ENCODE data around the gene CLASP1. TPM values are rescaled to one million over a fixed set of nuclear protein-coding genes. Genes with fewer than 3 reads are reported as not detected.

CLASP1 gene
- total and polyA plus RNA-seq, 8 donors: 5.7 to 188 (median 20.8) TPM

- no peaks in the 10 kb centered on the region for H3K27me3 ChIP-seq
- WGBS, 5 donors: 90 to 94% (median 91%) methylated on average over 5 of the region's 5 CpGs
- peaks cover 20 to 77% (median 73%) of the 10 kb centered on the region in 4 donors for H3K36me3 ChIP-seq
- no peak for TF ChIP-seq CTCF (IDR thresholded peaks at IDR 0.05)
- TF ChIP-seq EP300 (IDR thresholded peaks at IDR 0.05): no peak
- TF ChIP-seq POLR2AphosphoS5 (IDR thresholded peaks at IDR 0.05): no peak
- TF ChIP-seq POLR2A (IDR thresholded peaks at IDR 0.05): no peak
- no peak overlapping the region for H3K27ac ChIP-seq
- DNase-seq: no peak
- H3K4me3 ChIP-seq: no peak overlapping the region
- no peaks in the 10 kb centered on the region for H3K9me3 ChIP-seq
- intact Hi-C loops (cut with DNase I; ENCODE audit: low total_unique reads): no loop called here
- H3K4me1 ChIP-seq: peaks cover 0 to 4% (median 0%) of the 10 kb centered on the region in 4 donors
Observed at GRCh38 chr2:121387591-121388325, 261.5 kb downstream of the CLASP1 start.

- Histone ChIP-seq H3K36me3 (peaks cover 30 to 78% (median 76%) of the 10 kb centered on the region in 4 donors), H3K27ac (no peak overlapping the region), H3K9me3 (no peaks in the 10 kb centered on the region), H3K4me1 (peaks cover 0 to 4% (median 0%) of the 10 kb centered on the region in 4 donors), H3K27me3 (no peaks in the 10 kb centered on the region), H3K4me3 (no peak overlapping the region)
- DNase-seq: no peak
- 53 to 63% (median 57%) methylated on average over 2 of the region's 2 CpGs for WGBS, 5 donors
- intact Hi-C loops (cut with DNase I; ENCODE audit: low total_unique reads): no loop called here
- TF ChIP-seq CTCF (IDR thresholded peaks at IDR 0.05) (no peak), EP300 (IDR thresholded peaks at IDR 0.05) (no peak), POLR2A (IDR thresholded peaks at IDR 0.05) (no peak), POLR2AphosphoS5 (IDR thresholded peaks at IDR 0.05) (no peak)
Observed at GRCh38 chr2:121386707-121387106, 262.6 kb downstream of the CLASP1 start.

- TF ChIP-seq EP300 (IDR thresholded peaks at IDR 0.05): no peak
- no peak for TF ChIP-seq POLR2AphosphoS5 (IDR thresholded peaks at IDR 0.05)
- TF ChIP-seq POLR2A (IDR thresholded peaks at IDR 0.05): no peak
- TF ChIP-seq CTCF (IDR thresholded peaks at IDR 0.05): no peak
- intact Hi-C loops (cut with DNase I; ENCODE audit: low total_unique reads): no loop called here
- Histone ChIP-seq H3K27me3 (no peaks in the 10 kb centered on the region), H3K4me1 (peaks cover 0 to 4% (median 0%) of the 10 kb centered on the region in 4 donors), H3K36me3 (peaks cover 35 to 78% (median 76%) of the 10 kb centered on the region in 4 donors), H3K4me3 (no peak overlapping the region), H3K27ac (no peak overlapping the region), H3K9me3 (no peaks in the 10 kb centered on the region)
- no peak for DNase-seq
Observed at GRCh38 chr2:121386102-121386501, 263.2 kb downstream of the CLASP1 start.

- Histone ChIP-seq H3K9me3 (no peaks in the 10 kb centered on the region), H3K4me1 (peaks cover 0 to 4% (median 0%) of the 10 kb centered on the region in 4 donors), H3K27me3 (no peaks in the 10 kb centered on the region), H3K4me3 (no peak overlapping the region), H3K27ac (no peak overlapping the region), H3K36me3 (peaks cover 45 to 98% (median 94%) of the 10 kb centered on the region in 4 donors)
- no peak for DNase-seq
- TF ChIP-seq CTCF (IDR thresholded peaks at IDR 0.05): no peak
- TF ChIP-seq POLR2AphosphoS5 (IDR thresholded peaks at IDR 0.05): no peak
- no peak for TF ChIP-seq EP300 (IDR thresholded peaks at IDR 0.05)
- TF ChIP-seq POLR2A (IDR thresholded peaks at IDR 0.05): no peak
- 88 to 98% (median 93%) methylated on average over 4 of the region's 4 CpGs for WGBS, 5 donors
- intact Hi-C loops (cut with DNase I; ENCODE audit: low total_unique reads): no loop called here
Observed at GRCh38 chr2:121382744-121383143, 266.5 kb downstream of the CLASP1 start.

Measured in stomach (tissue), 9 donors.